Upper lobe of left lung (tissue), 6 donors: ENCODE results near the gene BCAM. TPM values are rescaled to one million over a fixed set of nuclear protein-coding genes. Genes with fewer than 3 reads are reported as not detected.

Experiments used
- ATAC-seq, 2 donors: fragments of 200-7000 bp; cut with Tn5 transposase; one replicate each; pipeline ENCODE4 v1.9.1; 2022; ENCODE audit warnings: mild to moderate bottlenecking in 2 of 2, moderate library complexity in 2 of 2; ENCODE audit not compliant: low FRiP score in 2 of 2
- DNase-seq, 2 donors: peaks; one replicate each; pipeline ENCODE4 v3.0.0-alpha.2; 2019 to 2020
- H3K27ac ChIP-seq, 4 donors: fragments of 200-600 bp; sonication (generic); one replicate each; pipeline ENCODE4 v1.5.1; 2016 to 2019
- H3K27me3 ChIP-seq, 4 donors: fragments of 200-600 bp; sonication (generic); one replicate each; pipeline ENCODE4 v1.5.1; 2017 to 2019
- H3K36me3 ChIP-seq, 4 donors: fragments of 200-600 bp; sonication (generic); one replicate each; pipeline ENCODE4 v1.5.1; 2016 to 2019
- H3K4me1 ChIP-seq, 4 donors: fragments of 200-600 bp; sonication (generic); one replicate each; pipeline ENCODE4 v1.5.1; 2018 to 2019
- H3K4me3 ChIP-seq, 4 donors: fragments of 200-600 bp; sonication (generic); one replicate each; pipeline ENCODE4 v1.5.1; 2017 to 2019; ENCODE audit warnings: mild to moderate bottlenecking in 2 of 4, moderate library complexity in 1 of 4
- H3K9me3 ChIP-seq, 4 donors: fragments of 200-600 bp; sonication (generic); one replicate each; pipeline ENCODE4 v1.5.1; 2018 to 2019
- CTCF ChIP-seq, 6 experiments: fragments of 450-650 bp in 4 of 6; fragments of 200-600 bp in 2 of 6; sonication (generic) in 2 of 6; IDR thresholded peaks; one replicate each; pipeline ENCODE4 v1.5.1; 2016 to 2019; ENCODE audit warnings: antibody characterized with exemption in 6 of 6
- EP300 ChIP-seq, 4 donors: sonication (generic); formaldehyde crosslinking; IDR thresholded peaks; one replicate each; pipeline ENCODE4 v1.5.1; 2017; ENCODE audit warnings: antibody characterized with exemption in 4 of 4, control low read depth in 2 of 4
- POLR2A ChIP-seq, 4 donors: fragments of 450-650 bp; IDR thresholded peaks; one replicate each; pipeline ENCODE4 v1.5.1; 2016 to 2017; ENCODE audit warnings: antibody characterized with exemption in 4 of 4, mild to moderate bottlenecking in 2 of 4
- POLR2AphosphoS5 ChIP-seq, 2 donors: sonication (generic); formaldehyde crosslinking; IDR thresholded peaks; one replicate each; pipeline ENCODE4 v1.5.1; 2017; ENCODE audit warnings: antibody characterized with exemption in 2 of 2
- WGBS, 2 donors: methylation state at CpG; one replicate each; pipeline ENCODE4 v1.1.5; 2017 to 2018; 5-methylcytosine and 5-hydroxymethylcytosine counted together
- total RNA-seq, 6 donors: library from RNA; depleted of rRNA in 4 of 6; stranded (reverse); fragments of >200 nt in 4 of 6; gene quantifications; one replicate each; pipeline versions ENCODE4 v1.1.0 to v1.2.1, GENCODE V29; 2016 to 2021
- donor health status: DM: no; HTN: no; CAD: no; lungs with moderate emphysema.
- donor health status: DM: no; HTN: yes; CAD: no; lungs with severe emphysema.

BCAM gene
- total RNA-seq, 6 donors from 2014 or later, result 246 to 557 (median 274) TPM

GRCh38 chr19:44845612-44846454, 36.9 kb downstream of the BCAM start, which contains the start of gene NECTIN2:
Gene NECTIN2, plus strand, starts transcription at chr19:44846297. Its CDS starts 229 bp downstream, at chr19:44846526.
- Histone ChIP-seq H3K36me3 (no peaks in the 10 kb centered on the region), H3K9me3 (no peaks in the 10 kb centered on the region), H3K27me3 (no peaks in the 10 kb centered on the region), H3K4me1 (peaks cover 35 to 63% (median 43%) of the 10 kb centered on the region in 4 donors), H3K4me3 (peak within 1 kb of the TSS; percentile 86 to 89 (median 88)), H3K27ac (peak within 1 kb of the TSS; percentile 96 to 100 (median 98))
- 0% methylated on average over 41 to 42 of the region's 67 CpGs for WGBS, 2 donors
- ATAC-seq (peak; percentile 93 to 97), DNase-seq (peak; percentile 98 to 99)
- TF ChIP-seq CTCF (IDR thresholded peaks at IDR 0.05) (peak; percentile 58 to 90 (median 80)), POLR2AphosphoS5 (IDR thresholded peaks at IDR 0.05) (peak; percentile 89 to 94), POLR2A (IDR thresholded peaks at IDR 0.05) (peak; percentile 13 to 94 (median 90)), EP300 (IDR thresholded peaks at IDR 0.05) (no peak)

- Histone ChIP-seq H3K4me1 (peaks cover 36 to 64% (median 45%) of the 10 kb centered on the region in 4 donors), H3K9me3 (no peaks in the 10 kb centered on the region), H3K27ac (peak overlapping the region; percentile 96 to 100 (median 98)), H3K27me3 (no peaks in the 10 kb centered on the region), H3K4me3 (peak overlapping the region; percentile 86 to 89 (median 88)), H3K36me3 (no peaks in the 10 kb centered on the region)
- 0 to 1% methylated on average over 18 of the region's 51 CpGs for WGBS, 2 donors
- no peak for TF ChIP-seq POLR2AphosphoS5 (IDR thresholded peaks at IDR 0.05)
- no peak for TF ChIP-seq POLR2A (IDR thresholded peaks at IDR 0.05)
- TF ChIP-seq CTCF (IDR thresholded peaks at IDR 0.05), result no peak
- TF ChIP-seq EP300 (IDR thresholded peaks at IDR 0.05), result no peak
- ATAC-seq, result no peak
- no peak for DNase-seq
These were observed 37.7 kb downstream of the BCAM start for GRCh38 chr19:44846455-44847143.

GRCh38 chr19:44847144-44848035, 38.5 kb downstream of the BCAM start:
- peaks cover 36 to 64% (median 47%) of the 10 kb centered on the region in 4 donors for H3K4me1 ChIP-seq
- H3K27ac ChIP-seq, result peak overlapping the region; percentile 96 to 100 (median 98)
- no peaks in the 10 kb centered on the region for H3K9me3 ChIP-seq
- WGBS, 2 donors, result 1% methylated on average over 33 to 35 of the region's 47 CpGs
- H3K27me3 ChIP-seq, result no peaks in the 10 kb centered on the region
- peak; percentile 15 to 27 for ATAC-seq
- peak overlapping the region; percentile 86 to 89 (median 88) for H3K4me3 ChIP-seq
- peak; percentile 90 to 93 for DNase-seq
- peak in 1 of 6 experiments; percentile 6 for TF ChIP-seq CTCF (IDR thresholded peaks at IDR 0.05)
- peak; percentile 38 to 84 (median 78) for TF ChIP-seq POLR2A (IDR thresholded peaks at IDR 0.05)
- peak; percentile 41 to 88 for TF ChIP-seq POLR2AphosphoS5 (IDR thresholded peaks at IDR 0.05)
- TF ChIP-seq EP300 (IDR thresholded peaks at IDR 0.05), result no peak
- no peaks in the 10 kb centered on the region for H3K36me3 ChIP-seq

GRCh38 chr19:44848036-44848811, 39.3 kb downstream of the BCAM start:
- 18 to 25% methylated on average over 19 of the region's 19 CpGs for WGBS, 2 donors

More at GRCh38 chr19:44848036-44848811, 39.3 kb downstream of the BCAM start:
- Histone ChIP-seq H3K36me3 (no peaks in the 10 kb centered on the region), H3K4me1 (peaks cover 36 to 64% (median 47%) of the 10 kb centered on the region in 4 donors), H3K27ac (peak overlapping the region; percentile 96 to 100 (median 98)), H3K27me3 (no peaks in the 10 kb centered on the region), H3K4me3 (peak overlapping the region; percentile 55 to 88 (median 86)), H3K9me3 (no peaks in the 10 kb centered on the region)
- DNase-seq (no peak), ATAC-seq (no peak)
- TF ChIP-seq EP300 (IDR thresholded peaks at IDR 0.05) (no peak), POLR2AphosphoS5 (IDR thresholded peaks at IDR 0.05) (no peak), CTCF (IDR thresholded peaks at IDR 0.05) (no peak), POLR2A (IDR thresholded peaks at IDR 0.05) (no peak)
